BLaER1 (cell line): ENCODE data around the gene WNT3A.

Source experiments
- H3K27ac ChIP-seq: shearing (Covaris generic); formaldehyde crosslinking; 2 replicates; pipeline ENCODE4 v1.8.1; 2022
- H3K27me3 ChIP-seq: shearing (Covaris generic); formaldehyde crosslinking; 2 replicates; pipeline ENCODE4 v1.8.1; 2022
- H3K36me3 ChIP-seq: shearing (Covaris generic); formaldehyde crosslinking; 2 replicates; pipeline ENCODE4 v1.8.1; 2022
- H3K4me1 ChIP-seq: shearing (Covaris generic); formaldehyde crosslinking; 2 replicates; pipeline ENCODE4 v1.8.1; 2022
- H3K4me2 ChIP-seq: shearing (Covaris generic); formaldehyde crosslinking; 2 replicates; pipeline ENCODE4 v1.8.1; 2022
- H3K4me3 ChIP-seq: shearing (Covaris generic); formaldehyde crosslinking; 2 replicates; pipeline ENCODE4 v1.8.1; 2022
- H3K9ac ChIP-seq: shearing (Covaris generic); formaldehyde crosslinking; 2 replicates; pipeline ENCODE4 v1.8.1; 2022
- H3K9me3 ChIP-seq: shearing (Covaris generic); formaldehyde crosslinking; 2 replicates; pipeline ENCODE4 v1.8.1; 2022
- H4K20me1 ChIP-seq: shearing (Covaris generic); formaldehyde crosslinking; 2 replicates; pipeline ENCODE4 v1.8.1; 2022
- Cebpa-rat ChIP-seq: shearing (Covaris generic); IDR thresholded peaks from 2 replicates; pipeline ENCODE4 v1.8.1; 2022

The WNT3A gene

DNA sequence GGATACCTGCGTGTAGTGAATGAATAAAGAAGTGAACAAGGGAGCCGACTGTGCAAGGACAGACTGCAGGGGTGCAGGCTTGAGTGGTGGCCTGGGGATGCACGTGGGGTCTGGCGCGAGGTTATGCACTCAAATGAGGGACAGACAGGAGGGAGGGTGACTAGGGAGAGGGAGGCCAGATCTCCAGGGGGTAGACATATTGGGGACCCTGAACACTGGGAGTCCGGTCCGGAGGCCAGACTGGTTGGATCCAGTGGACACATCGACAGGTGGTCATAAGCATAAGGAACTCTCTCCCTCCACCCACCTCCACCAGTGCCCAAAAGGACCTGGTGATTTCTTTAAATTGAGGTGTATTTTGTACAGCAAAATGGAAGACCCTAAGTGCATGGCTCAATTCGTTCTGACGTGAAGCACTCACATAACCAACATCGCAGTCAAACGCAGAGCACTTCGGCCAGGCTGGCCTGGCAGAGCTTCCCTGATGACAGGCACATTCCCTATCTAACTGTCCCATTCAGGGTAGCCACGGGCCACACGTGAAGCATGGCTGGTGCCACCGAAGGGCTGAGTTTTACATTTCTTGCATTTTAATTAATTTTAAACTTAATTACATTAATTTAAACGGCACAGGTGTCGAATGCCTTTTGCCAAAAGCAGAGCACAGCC is 14.0 kb downstream of the WNT3A start:
- Histone ChIP-seq H4K20me1 (no peaks in the 10 kb centered on the region), H3K4me1 (peaks cover 5% of the 10 kb centered on the region; the same call in 1 of the 2 replicates), H3K27me3 (no peaks in the 10 kb centered on the region), H3K36me3 (no peaks in the 10 kb centered on the region), H3K9me3 (peaks cover 10% of the 10 kb centered on the region; the same call in 1 of the 2 replicates), H3K27ac (no peak overlapping the region), H3K4me3 (no peak overlapping the region), H3K9ac (no peak overlapping the region), H3K4me2 (no peak overlapping the region)
- no peak for TF ChIP-seq Cebpa-rat

DNA sequence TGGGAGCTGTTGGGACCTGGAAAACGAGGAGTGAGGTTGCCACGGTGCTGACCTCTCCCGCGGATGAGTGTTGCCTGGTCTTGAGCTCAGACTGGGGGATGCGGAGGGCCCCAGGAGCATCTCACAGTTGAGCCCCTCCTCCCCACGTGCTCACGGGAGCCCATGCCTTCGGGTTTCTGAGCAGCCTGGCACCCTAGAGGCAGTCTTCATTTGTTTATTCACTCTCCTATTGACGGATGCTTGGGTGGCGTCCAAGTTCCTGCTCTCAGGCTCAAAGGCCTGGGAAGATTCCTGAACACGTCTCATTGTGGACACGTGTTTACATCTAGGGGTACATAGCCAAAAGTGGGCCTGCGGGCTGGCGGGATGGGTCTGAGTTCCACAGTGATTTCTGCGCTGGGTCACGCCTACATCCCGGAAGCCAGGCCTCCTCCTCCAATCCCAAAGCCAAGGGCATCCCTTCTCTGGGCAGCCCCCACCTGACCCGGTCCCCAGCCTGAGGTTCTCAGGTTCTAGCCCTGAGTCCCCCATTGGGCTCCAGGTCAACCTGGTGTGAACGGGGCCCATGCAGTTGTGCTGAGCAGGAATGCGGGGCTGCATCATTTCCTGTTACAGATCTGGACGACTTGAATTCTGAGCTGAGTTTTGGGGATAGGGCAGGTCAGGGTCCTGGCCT is 14.7 kb downstream of the WNT3A start:
- H4K20me1 ChIP-seq = no peaks in the 10 kb centered on the region
- no peaks in the 10 kb centered on the region for H3K36me3 ChIP-seq
- H3K4me3 ChIP-seq = no peak overlapping the region
- no peaks in the 10 kb centered on the region for H3K4me1 ChIP-seq
- H3K27ac ChIP-seq = no peak overlapping the region
- H3K4me2 ChIP-seq = no peak overlapping the region
- peaks cover 10% of the 10 kb centered on the region; the same call in 1 of the 2 replicates for H3K9me3 ChIP-seq
- H3K9ac ChIP-seq = no peak overlapping the region
- H3K27me3 ChIP-seq = no peaks in the 10 kb centered on the region
- TF ChIP-seq Cebpa-rat = no peak

DNA sequence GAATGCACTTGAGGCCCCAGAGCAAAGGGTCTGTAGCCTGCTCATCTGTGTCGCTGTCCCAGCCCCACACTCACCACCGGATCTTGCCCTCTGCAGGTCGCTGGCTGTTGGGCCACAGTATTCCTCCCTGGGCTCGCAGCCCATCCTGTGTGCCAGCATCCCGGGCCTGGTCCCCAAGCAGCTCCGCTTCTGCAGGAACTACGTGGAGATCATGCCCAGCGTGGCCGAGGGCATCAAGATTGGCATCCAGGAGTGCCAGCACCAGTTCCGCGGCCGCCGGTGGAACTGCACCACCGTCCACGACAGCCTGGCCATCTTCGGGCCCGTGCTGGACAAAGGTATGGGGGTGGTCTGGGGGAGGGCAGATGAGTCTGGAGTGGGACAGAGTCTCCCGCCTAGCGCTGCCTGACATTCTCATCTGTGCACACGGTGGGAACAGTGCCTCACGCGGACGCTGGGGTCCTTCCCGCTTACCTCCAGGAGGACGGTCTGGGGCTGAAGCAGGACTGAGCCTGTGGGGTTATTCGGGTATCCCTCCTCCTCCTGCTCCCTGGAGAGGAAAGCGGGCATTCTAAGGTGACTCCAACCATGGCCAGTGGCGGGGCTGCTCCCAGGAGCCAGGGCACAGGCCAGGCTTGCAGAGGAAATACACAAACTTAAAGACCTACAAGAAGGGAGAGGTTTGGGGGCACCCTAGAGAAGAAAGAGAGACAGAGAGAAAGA is 15.9 kb downstream of the WNT3A start:
- Histone ChIP-seq H3K9ac (no peak overlapping the region), H3K36me3 (no peaks in the 10 kb centered on the region), H3K4me1 (no peaks in the 10 kb centered on the region), H3K27ac (no peak overlapping the region), H3K9me3 (peaks cover 10% of the 10 kb centered on the region; the same call in 1 of the 2 replicates), H3K27me3 (no peaks in the 10 kb centered on the region), H3K4me3 (no peak overlapping the region), H4K20me1 (no peaks in the 10 kb centered on the region), H3K4me2 (no peak overlapping the region)
- TF ChIP-seq Cebpa-rat = no peak

DNA sequence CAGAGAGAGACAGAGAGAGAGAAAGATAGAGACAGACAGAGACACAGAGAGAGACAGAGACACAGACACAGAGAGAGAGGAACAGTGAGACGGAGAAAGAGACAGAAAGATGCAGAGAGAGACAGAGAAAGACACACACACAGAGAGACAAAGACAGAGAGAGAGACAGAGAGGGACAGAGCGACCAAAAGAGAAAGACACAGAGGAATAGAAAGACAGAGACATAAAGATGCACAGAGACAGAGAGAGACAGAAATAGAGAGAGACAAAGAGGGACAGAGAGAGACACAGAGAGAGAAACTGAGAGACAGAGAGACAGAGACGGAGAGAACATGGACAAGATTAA is 16.5 kb downstream of the WNT3A start:
- Histone ChIP-seq H3K36me3 (no peaks in the 10 kb centered on the region), H3K9me3 (peaks cover 10% of the 10 kb centered on the region; the same call in 1 of the 2 replicates), H3K27ac (no peak overlapping the region), H4K20me1 (no peaks in the 10 kb centered on the region), H3K27me3 (no peaks in the 10 kb centered on the region), H3K4me1 (no peaks in the 10 kb centered on the region), H3K4me2 (no peak overlapping the region), H3K9ac (no peak overlapping the region), H3K4me3 (no peak overlapping the region)
- no peak for TF ChIP-seq Cebpa-rat

DNA sequence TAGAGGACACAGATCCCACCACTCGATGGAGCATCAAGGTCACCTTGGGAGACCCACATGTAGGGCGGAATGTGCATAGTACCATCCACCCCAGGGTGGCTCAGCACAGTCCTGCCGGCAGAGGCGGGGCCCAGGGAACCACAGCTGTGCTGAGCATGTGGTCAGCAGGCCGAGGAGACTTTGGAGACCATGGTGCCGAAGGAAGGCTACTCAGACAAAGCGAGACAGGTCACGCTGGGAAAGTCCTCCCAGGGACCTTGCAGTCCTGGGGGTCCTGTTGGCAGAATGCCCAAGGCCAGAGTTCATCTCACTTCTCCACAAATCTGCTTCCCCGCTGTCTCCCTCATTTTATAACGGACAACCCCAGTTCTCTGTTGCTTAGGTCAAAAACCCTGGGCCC is 22.5 kb downstream of the WNT3A start:
- Histone ChIP-seq H3K36me3 (no peaks in the 10 kb centered on the region), H4K20me1 (no peaks in the 10 kb centered on the region), H3K27me3 (no peaks in the 10 kb centered on the region), H3K4me2 (no peak overlapping the region), H3K27ac (no peak overlapping the region), H3K9ac (no peak overlapping the region), H3K4me3 (no peak overlapping the region), H3K9me3 (peaks cover 15% of the 10 kb centered on the region), H3K4me1 (no peaks in the 10 kb centered on the region)
- no peak for TF ChIP-seq Cebpa-rat

DNA sequence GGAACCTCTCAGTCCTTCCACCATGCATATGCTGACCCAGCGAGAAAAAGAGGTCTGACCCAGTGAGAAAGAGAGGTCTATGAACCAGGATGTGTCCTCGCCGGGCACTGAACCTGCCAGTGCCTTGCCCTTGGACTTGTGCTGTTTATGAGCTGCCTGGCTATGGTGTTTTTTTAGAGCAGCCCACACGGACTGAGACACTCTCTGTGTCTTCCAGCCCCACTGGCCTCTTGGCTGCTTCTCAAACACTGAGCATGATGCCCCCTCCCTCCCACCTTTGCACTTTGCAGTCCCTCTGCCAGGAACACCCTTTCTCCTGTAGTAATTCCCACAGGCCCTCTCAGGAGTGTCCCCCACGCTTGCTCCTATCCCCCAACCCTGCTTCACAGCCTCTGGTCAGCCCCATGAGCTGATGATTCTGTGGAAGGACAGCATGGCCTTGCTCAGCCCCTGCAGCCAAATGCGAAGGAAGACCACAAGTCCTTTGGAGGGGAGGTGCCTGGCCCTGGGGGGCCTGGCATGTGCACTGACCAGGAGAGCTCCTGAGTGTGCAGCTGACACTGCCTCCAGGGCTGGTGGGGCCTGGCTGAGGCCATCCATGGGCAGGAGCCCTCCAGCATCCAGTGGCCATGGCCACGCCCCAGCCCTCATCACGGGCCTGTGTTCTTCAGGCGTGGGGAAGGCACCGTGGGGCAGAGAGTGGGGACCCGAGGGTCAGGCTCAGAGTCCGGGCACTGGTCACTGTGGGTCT is 23.8 kb downstream of the WNT3A start:
- H3K4me2 ChIP-seq = no peak overlapping the region
- H3K4me1 ChIP-seq = no peaks in the 10 kb centered on the region
- no peak overlapping the region for H3K27ac ChIP-seq
- no peak overlapping the region for H3K9ac ChIP-seq
- no peak overlapping the region for H3K4me3 ChIP-seq
- no peaks in the 10 kb centered on the region for H3K36me3 ChIP-seq
- H3K9me3 ChIP-seq = peaks cover 6% of the 10 kb centered on the region
- no peaks in the 10 kb centered on the region for H3K27me3 ChIP-seq
- TF ChIP-seq Cebpa-rat = no peak
- H4K20me1 ChIP-seq = no peaks in the 10 kb centered on the region

DNA sequence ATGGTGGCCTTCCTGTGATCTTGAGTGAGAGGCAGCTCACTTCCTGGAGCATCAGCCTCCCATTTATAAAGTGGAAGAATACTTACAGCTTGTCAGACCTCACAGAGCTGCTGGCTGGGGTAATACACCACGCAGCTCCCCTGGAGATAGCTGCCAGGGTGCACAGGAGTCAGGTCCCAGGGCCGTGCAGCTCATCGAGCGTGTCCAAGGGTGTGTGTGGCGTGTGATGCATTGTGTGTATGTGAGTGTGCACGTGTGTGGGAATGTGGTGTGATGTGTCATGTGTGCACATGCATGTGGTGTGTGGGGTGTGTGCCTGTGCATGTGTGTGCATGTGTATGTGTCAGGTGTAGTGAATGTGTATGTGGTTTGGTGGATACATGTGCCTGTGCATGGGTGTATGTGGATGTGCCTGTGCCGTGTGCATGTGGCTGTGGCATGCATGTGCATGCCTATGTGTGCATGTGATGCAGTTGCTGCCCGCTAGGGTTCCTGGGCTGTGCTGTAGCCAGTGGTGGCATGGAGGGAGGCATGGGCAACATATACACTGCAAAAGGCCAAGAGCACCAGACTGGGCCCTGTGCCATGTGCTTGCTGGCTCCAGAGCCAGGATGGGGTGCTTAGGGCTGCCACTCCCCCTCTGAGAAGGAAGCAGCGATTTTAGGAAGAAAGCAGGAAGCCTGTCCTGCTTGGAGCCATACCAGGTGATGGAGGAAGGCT is 24.6 kb downstream of the WNT3A start:
- no peak overlapping the region for H3K9ac ChIP-seq
- no peaks in the 10 kb centered on the region for H3K27me3 ChIP-seq
- no peaks in the 10 kb centered on the region for H3K36me3 ChIP-seq

DNA sequence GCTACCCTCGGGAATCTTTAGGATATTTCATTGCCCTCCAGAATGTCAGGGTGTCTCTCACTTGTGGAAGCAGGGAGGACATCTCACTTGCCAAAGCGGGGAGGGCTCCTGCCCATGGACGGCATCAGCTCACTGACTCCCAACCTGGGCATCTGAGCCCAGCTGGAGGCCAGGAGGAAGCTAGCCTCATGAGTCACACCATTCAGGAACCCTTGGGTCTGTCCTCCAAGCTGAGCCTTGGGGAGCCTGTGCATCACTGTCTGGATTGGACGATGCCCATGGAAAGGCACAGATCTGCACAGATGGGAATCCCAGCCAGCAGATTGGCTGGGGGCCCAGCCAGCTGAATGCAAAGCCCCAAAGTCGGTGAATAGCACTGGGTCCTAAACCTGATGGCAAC is 25.2 kb downstream of the WNT3A start:
- Histone ChIP-seq H3K4me2 (no peak overlapping the region), H3K4me1 (0 out of 2 replicates have a peak, but pooled peaks cover 4% of the 10 kb centered on the region), H4K20me1 (no peaks in the 10 kb centered on the region), H3K27me3 (no peaks in the 10 kb centered on the region), H3K4me3 (no peak overlapping the region), H3K27ac (no peak overlapping the region), H3K36me3 (no peaks in the 10 kb centered on the region), H3K9ac (no peak overlapping the region), H3K9me3 (peaks cover 5% of the 10 kb centered on the region; the same call in 1 of the 2 replicates)
- no peak for TF ChIP-seq Cebpa-rat

More for the DNA sequence above, 24.6 kb downstream of the WNT3A start:
- H3K4me2 ChIP-seq = no peak overlapping the region
- H3K4me3 ChIP-seq = no peak overlapping the region
- H4K20me1 ChIP-seq = no peaks in the 10 kb centered on the region
- peaks cover 5% of the 10 kb centered on the region; the same call in 1 of the 2 replicates for H3K9me3 ChIP-seq
- no peak for TF ChIP-seq Cebpa-rat
- H3K27ac ChIP-seq = no peak overlapping the region
- no peaks in the 10 kb centered on the region for H3K4me1 ChIP-seq

DNA sequence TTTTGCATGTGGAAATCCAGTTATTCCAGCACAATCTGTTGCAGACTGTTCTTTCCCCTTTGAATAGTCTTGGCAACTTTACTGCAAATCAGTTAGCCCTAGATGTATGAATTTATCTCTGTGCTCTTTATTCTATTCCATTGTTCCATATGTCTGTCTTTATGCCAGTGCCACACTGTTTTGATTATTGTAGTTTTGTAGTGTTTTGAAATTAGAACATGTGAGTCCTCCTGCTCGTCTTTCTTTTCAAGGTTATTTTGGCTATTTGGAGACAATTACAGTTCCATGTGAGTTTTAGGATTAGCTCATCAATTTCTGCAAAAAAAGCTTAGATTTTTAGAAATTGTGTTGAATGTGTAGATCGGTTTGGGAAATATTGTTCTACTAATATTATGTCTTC is 26.6 kb downstream of the WNT3A start:
- no peak for TF ChIP-seq Cebpa-rat
- H3K36me3 ChIP-seq = no peaks in the 10 kb centered on the region
- H3K4me1 ChIP-seq = 0 out of 2 replicates have a peak, but pooled peaks cover 6% of the 10 kb centered on the region
- no peak overlapping the region for H3K4me2 ChIP-seq
- no peak overlapping the region for H3K4me3 ChIP-seq
- H3K27me3 ChIP-seq = no peaks in the 10 kb centered on the region
- no peak overlapping the region for H3K9ac ChIP-seq
- no peaks in the 10 kb centered on the region for H4K20me1 ChIP-seq
- H3K9me3 ChIP-seq = peaks cover 5% of the 10 kb centered on the region; the same call in 1 of the 2 replicates
- no peak overlapping the region for H3K27ac ChIP-seq
